NCI-H128 (cell line): ENCODE results near the gene THSD1.
"Not testable (repeated sequence)": the region's sequence is repeated elsewhere in the genome, so short reads cannot be mapped to it uniquely, and the experiment has no call there.

ENCODE experiments used
- DNase-seq: peaks from one replicate; lab custom pipeline; 2025; ENCODE audit not compliant: unreplicated experiment; lab: John Stamatoyannopoulos, UW

THSD1 gene

DNA sequence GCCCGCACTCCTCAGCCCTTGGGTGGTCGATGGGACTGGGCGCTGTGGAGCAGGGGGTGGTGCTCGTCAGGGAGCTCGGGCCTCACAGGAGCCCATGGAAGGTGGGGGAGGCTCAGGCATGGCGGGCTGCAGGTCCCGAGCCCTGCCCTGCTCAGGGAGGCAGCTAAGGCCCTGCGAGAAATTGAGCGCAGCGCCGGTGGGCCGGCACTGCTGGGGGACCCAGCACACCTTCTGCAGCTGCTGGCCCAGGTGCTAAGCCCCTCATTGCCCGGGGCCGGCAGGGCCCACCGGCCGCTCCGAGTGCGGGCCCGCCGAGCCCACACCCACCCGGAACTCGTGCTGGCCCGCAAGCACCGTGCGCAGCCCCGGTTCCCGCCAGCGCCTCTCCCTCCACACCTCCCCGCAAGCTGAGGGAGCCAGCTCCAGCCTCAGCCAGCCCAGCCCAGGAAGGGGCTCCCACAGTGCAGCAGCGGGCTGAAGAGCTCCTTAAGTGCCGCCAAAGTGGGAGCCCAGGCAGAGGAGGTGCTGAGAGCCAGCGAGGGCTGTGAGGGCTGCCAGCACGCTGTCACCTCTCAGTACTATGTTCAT lies 2.2 kb upstream of the THSD1 start:
- not testable (repeated sequence) for DNase-seq

DNA sequence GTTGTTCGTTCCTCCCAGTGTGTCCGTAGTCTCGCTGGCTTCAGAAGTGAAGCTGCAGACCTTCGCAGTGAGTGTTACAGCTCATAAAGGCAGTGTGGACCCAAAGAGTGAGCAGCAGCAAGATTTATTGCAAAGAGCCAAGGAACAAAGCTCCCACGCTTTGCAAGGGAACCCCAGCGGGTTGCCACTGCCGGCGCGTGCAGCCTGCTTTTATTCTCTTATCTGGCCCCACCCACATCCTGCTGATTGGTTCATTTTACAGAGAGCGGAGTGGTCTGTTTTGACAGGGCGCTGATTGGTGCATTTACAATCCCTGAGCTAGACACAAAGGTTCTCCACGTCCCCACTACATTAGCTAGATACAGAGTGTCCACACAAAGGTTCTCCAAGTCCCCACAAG lies 1.5 kb upstream of the THSD1 start:
- not testable (repeated sequence) for DNase-seq

DNA sequence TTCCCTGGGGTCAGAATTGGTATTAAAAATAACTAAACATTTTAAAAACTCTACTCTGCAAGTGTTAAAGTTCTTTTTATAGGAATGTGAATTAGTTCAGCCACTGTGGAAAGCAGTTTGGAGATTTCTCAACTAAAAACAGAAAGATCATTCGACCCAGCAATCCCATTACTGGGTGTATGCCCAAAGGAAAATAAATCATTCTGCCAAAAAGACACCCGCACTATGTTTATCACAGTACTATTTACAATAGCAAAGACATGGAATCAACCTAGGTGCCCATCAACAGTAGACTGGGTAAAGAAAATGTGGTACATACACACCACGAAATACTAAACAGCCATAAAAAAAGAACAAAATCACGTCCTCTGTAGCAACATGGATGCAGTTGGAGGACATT lies 657 bp upstream of the THSD1 start:
- no peak for DNase-seq

DNA sequence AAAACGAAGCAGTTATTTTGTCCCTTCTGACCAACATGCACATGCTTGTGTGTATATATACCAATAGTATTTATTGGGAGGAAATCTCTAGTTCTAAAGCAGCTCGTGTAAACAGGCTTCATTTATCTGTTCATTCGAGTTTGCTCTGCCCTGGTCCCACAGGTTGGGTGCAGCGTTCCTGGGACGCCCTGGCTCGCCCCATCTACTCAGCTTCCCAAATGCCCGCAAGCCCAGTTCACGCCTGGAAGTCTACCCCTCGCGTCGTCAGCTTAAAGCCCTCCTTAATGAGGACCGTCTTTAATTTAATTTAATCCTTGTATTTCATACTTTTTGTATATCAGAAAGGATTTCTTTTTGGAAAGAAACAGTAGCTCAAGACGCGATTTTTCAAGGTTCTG lies 604 bp downstream of the THSD1 start:
- DNase-seq, result no peak

DNA sequence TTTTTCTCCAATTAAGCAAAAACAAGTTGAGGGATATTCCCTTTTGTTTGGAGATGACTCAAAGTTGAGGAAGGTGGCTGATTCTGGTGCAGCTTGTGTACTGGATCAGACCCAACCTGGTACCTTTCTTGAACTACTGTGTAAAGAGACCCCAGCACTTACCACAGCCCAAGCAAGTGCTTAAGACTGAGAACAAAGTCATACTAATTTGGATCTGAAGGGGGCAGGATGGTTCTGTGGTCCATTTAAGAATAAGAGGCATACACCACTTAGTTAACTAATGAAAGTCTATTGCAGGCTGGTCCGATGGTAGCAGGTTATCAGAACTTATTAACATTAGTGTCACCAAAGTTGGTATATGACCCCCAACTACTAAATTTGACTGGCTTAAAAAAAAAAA lies 6.3 kb downstream of the THSD1 start:
- no peak for DNase-seq

DNA sequence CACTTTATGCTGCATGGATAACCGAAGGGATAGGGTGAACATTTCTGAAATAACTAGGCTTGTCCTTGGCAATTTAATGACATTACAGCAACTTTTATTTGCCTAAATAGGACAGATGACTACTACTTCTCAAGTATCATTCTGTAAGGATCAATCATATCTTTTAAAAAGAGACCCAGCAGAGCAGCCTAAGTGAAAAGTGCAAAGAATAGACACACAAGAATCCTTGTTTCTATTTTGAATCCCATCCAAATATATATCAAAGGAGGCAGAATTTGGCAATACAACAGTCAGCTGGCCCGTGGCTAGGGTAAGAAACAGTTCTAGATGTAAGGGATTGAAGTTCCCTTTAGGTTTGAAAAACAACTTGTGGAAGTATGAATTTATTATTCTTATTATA lies 6.9 kb downstream of the THSD1 start:
- DNase-seq, result no peak

DNA sequence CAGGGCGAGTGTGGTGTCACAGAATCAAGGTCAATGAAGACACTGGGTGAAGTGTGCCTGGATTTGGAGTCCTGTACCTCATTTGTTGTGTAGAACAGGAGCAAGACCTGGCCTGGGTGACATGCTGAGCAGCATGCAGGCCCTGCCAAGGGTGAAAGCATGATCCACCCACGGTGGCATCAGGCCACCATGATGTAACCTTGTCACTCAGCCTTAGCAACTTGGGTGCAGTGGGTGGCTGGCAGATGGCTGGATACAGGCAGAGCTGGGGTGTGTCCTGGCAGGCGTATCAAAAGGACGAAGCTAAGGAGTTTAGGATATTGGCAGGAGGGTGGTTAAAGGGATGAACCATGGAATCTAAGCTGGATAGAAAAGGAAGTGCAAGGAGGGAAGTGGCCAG lies 10.3 kb downstream of the THSD1 start:
- no peak for DNase-seq

DNA sequence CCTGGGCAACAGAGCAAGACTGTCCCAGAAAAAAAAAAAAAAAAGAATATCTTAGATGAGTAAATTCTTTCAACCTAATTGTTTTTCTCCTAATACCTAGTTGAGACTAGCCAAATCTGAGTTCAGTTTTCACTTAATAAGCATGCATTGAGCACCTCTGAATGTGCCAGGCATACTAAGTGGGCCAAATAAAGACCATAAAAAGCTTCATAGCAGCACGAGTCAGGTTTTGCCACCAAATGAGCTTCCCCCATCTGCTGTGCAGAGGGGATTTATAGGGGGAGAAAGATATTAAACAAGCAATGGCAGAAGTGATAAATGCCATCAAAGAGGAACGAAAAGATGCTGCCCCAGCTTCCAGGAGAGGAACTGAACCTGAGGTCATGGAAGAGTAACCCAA lies 11.4 kb downstream of the THSD1 start:
- no peak for DNase-seq

DNA sequence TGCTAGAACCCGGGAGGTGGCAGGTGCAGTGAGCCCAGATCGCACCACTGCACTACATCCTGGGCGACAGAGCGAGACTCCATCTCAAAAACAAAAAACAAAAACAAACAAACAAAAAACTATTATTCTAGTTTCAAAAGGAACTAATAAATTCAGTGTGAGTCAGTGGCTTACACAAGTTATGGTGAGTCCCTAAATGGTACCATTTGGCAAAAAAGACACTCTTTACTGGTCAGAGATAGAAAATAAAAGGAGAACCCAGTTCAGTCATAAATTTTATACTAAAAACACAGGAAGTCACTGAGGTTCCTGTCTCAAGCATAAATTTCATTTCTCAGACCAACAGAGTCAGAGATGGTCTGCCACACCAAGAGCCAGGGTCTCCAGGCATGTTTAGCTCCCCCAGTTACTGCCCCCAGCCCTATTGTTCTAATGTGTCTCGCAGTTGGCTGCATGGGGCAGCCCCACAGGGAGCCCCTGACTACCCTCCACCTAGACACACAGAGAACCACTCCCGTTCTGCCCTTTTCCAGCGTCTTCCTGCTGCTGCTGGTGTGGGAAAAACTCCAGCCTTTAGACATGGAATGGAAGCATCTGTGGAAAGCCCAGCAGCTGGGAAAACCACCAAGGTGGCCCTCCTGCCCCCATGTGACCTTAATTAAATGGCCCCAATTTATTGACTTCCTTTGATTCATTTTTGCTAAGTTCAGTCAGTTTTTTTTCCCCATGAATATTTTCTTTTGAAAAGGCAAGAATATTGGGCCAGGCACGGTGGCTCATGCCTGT lies 12.2 kb downstream of the THSD1 start:
- DNase-seq, result no peak

DNA sequence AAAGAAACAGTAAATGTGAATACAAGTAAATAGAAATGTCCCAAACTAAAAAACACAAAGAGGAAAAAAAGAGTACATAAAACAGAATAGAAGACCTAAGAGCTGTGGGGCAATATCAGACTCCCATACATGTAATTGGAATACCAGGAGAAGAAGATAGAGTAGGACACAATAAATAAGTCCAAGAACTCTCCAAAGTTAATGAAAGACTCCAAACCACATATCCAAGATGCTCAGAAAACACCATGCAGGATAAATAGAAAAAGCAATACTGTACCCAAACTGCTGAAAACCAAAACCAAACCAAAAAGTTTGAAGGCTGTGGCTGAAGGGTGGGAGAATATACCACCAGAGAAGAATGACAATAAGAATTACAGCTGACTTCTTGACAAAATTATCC lies 18.3 kb downstream of the THSD1 start:
- no peak for DNase-seq

DNA sequence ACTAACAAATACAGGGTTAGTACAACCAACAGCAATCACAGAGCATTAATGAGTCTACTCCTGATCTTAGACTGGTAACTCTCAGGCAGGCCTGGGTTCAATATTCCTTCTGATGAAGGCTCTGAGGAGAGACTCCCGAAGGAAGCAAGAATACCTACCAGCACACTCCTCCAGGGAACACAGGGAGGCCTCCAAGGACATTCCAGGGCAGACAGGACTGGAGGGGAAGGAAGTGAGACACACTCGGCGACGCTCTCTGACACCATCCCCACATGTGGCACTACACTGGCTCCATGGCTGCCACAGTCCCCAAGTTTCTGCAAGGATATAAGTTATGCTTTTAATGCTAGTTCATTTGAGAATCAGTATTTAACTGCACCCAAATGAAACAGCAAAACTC lies 20.1 kb downstream of the THSD1 start:
- DNase-seq, result no peak

DNA sequence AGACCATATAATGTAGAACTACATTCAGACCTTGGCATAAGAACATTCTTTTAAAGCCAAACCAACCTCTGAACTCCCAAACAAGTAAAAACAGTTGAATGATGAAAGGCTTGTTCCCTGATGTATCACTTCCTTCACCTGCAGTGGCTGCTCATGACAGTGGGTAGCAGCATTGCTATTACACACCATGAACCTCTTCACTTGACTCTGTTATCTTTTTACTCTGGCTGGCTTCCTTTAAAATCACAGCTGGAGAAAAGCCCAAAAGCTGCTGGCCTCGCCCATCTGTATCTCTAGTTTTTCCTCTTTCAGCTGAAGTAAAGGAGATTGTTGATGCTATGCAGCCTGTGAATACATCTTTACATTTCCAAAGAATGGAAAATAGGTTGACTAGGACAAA lies 22.6 kb downstream of the THSD1 start:
- no peak for DNase-seq

DNA sequence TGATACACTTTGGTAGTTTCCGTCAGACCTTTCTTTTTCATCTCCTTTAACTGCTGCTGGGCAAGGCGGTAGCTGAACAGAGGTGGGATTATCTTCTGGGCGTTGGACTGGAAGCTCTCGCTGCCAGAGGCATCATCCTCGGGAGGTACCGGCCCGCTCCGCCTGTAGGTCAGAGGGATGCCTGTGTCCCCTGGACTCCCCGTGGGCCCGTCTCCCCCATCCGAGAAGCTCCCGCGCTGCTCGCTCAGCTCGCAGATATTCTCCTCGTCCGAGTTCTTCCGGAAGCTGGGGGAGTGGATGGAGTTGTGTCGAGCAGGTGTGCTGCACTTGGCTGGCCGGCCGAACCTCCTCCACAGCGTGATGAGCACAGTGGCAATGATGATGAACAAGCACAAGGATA lies 27.7 kb downstream of the THSD1 start:
- no peak for DNase-seq

DNA sequence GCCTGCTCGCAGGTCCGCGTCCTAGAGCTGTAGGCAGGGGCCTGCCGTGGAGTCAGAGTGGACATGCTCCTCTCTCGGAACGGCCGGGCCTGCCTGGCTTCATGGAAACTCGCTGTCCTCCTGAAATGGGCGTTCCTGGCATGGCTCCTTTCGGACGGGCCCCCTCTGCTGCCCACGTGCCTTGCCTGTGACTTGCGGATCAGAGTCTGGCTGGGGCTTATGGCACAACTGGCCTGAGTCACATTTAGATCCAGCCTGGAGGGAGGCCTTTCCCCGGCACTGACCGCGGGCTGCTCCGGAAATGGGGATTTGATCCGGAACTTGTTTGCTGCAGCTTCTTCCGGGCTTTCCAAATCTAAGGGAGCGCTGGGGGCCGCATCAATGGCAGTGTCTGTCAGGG lies 28.1 kb downstream of the THSD1 start:
- no peak for DNase-seq

DNA sequence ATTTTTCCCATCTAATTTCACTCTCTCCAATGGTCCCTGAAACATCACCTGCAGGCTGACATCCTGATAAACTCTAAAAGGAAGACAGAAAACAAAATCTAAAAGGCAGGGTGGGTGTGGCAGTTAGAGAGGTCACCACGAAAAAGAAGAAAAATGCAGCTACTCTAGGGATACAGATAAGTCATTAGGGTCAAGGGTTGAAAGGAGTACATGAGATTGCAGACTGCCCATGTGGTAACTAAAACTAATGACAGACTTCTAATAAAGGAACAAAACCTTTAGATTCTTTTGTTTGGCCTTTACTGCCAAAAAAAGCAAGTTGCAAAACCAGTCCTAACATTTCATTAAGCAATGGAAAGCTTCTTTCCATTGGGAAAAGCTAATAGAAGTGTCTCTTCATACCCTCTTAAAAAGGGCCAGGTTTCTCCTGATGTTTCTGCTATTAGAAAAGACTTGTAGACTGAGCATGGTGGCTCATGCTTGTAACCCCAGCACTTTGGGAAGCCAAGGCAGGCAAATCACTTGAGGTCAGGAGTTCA lies 31.0 kb downstream of the THSD1 start:
- DNase-seq, result no peak

DNA sequence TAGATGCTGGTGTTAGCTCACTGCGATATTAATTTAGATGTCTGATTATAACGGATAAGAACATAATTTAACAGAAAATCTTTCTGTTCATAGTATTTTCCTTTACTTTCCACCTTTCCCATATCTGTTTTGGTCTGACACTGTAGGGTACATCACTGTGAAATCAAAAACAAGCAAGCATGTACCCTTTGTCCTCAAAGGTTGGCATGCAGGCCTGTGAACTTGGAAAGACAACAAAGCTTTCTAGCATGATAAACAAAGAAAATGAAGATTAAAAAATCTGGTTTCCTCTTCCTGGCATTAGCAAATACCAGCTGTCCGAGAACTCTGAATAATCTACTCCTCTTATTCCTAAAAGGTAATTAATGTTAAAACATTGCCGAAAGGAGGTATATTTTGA lies 31.6 kb downstream of the THSD1 start:
- no peak for DNase-seq

DNA sequence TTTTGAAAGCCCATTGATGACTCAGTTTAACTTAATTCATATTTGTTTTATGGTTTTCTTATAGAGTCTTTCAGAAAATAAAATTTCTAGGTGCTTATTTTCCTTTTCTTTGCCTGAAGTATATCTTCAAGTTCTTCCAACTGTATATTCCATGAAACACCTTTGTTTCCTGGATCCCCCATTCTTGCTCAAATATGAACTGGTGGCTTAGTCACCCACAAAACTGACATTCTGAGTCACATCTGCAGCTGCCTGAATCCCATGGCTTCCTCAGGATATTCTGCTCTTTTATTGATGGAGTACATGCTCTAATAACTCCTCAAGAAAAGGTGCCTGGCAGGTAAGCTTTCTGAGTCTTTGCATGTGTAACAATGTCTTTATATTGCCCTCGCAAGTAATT lies 32.7 kb downstream of the THSD1 start:
- DNase-seq, result not testable (repeated sequence)

DNA sequence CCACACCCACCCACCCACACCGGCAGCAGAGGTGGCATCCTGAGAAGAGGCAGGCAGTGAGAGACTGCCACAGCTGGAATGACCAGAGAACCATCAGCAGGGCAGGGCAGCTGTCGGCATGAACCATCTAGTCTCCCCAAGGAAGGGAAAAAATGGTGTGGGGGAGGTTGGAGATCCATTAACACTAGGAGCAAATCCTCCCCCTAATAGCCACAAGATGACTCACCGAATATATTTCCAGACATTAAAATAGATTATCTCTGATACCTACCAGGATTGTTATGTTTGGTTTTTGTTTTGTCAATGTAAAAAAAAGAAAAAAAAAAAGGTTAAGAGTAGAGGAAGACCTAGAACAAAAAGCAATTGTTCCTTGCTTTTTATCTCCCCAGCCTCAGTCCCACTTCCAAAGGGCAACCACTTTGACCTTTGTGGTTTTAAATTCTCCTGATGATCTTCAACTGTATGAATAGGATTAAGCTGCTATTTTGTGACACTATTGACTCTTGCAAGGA lies 34.2 kb downstream of the THSD1 start:
- DNase-seq, result no peak

DNA sequence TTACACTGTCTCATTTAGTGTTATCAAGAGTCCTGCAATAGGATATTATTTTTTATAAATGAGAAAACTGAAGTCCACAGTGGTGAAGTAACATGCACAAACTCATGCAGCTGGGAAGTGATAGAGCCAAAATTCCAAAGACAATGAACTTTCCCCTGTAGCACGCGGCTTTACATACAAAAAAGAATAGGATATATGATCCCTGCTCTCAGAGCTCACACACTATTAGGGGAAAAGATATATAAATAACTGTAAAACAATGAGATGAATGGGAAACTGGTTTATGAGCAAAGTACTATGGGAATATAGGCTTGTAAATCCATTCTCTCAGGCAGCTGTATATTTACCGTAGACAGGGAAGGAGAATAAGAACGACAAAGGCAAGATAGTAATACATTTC lies 39.7 kb downstream of the THSD1 start:
- DNase-seq, result no peak

DNA sequence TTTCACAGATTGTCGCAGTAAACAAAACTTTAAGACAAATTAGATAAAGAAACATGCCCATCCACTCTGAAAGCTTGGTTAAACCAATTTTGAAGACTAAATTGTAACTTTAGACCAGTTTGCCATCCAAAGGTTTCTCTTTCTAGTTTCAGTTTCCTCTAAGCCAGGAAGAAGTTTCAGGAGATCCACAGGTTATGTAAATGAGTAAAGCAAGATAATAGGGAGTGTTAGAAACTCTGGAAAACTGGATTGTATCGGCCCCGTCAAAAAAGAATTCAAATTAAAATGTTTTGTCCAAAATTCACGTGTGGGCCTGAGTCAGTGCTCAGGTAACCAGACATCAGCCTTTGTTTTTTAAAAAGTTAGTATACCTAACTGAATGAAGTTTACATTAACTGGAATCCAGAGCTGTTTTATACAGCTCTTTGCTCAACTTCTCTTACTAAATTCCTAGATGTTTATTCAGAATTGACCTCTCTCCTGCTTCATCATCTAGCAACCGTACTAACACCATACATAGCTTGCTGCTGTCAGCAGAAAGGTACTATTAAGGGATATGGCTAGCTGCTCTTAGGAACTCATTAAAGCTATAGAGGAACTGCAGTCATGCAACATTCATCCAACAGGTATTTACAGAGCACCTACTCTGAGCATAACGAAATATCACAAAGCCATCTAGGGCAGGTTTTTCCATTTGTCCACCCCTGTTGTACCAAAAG lies 43.6 kb downstream of the THSD1 start:
- not testable (repeated sequence) for DNase-seq

DNA sequence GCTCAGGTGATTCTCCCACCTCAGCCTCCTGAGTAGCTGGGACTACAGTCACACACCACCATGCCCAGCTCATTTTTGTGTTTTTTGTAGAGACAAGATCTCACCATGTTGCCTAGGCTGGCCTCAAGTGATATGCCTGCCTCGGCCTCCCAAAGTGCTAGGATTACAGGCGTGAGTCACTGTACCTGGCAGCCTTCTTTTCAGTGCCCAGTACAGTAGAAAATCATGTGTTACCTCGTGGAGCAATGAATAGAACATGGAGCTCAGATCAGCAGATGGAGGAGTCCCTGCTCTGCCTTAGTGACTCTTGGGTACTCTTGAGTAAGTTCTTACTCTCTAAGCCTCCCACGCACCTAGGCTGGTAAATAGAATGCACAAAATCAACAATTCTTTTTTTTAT lies 44.7 kb downstream of the THSD1 start:
- DNase-seq, result no peak

DNA sequence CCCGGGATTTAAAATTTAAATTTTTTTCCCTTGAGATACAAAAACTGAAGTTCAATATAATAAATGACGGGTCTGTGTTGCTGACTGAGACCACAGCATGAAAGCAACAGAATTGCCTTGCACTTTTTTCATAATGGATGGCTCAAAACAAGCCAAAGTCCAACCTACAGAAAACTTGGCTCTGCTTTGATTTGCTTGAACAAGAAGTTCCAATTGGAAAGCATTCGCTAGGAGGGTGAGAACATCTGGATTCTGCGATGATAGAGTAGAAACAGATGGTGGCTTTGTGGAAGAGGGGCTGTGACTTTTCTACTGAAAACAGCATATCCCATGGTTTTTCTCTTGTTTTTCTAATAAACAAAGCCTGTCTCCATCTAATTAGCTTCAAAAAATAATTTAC lies 46.4 kb downstream of the THSD1 start:
- DNase-seq, result no peak
